H1 (cell line): ENCODE data around the gene CSNK1A1. TPM values are rescaled to one million over a fixed set of nuclear protein-coding genes. Genes with fewer than 3 reads are reported as not detected.
"Not testable (repeated sequence)": the region's sequence is repeated elsewhere in the genome, so short reads cannot be mapped to it uniquely, and the experiment has no call there.

Experiments
- CTCF ChIA-PET: fragments of 300-600 bp; sonication (Branson Sonifier 250); formaldehyde crosslinking; loops from one replicate; lab custom pipeline; 2021; ENCODE audit not compliant: partially characterized antibody; lab: Charles Lee
- POLR2A ChIA-PET: fragments of 300-600 bp; sonication (Branson Sonifier 250); formaldehyde crosslinking; loops from one replicate; lab custom pipeline; 2021; ENCODE audit warnings: inconsistent platforms; ENCODE audit not compliant: partially characterized antibody; lab: Charles Lee
- DNase-seq, 2 experiments: peaks; one replicate each; pipeline versions ENCODE4 v3.0.0 to v3.0.0-alpha.2; 2010 to 2022; ENCODE audit warnings: low spot score in 2 of 2, low read depth in 1 of 2, mixed read lengths in 1 of 2
- FAIRE-seq: peaks from 2 replicates; lab custom pipeline; 2011; peaks lifted over from hg19 to GRCh38; lab: Jason Lieb, UNC
- H2AFZ ChIP-seq: 2 replicates; pipeline ENCODE4 v1.8.1; 2012; ENCODE audit warnings: low read length, inconsistent platforms
- H2AK5ac ChIP-seq: 2 replicates; pipeline ENCODE4 v1.6.1; 2013; ENCODE audit warnings: low read depth, low read length
- H2BK120ac ChIP-seq: replicated peaks from 2 replicates; pipeline ENCODE3; 2013; ENCODE audit warnings: low read depth, low read length, inconsistent platforms
- H2BK12ac ChIP-seq: 2 replicates; pipeline ENCODE4 v1.6.1; 2013; ENCODE audit warnings: low read depth, low read length
- H2BK15ac ChIP-seq: 2 replicates; pipeline ENCODE4 v1.6.1; 2013; ENCODE audit warnings: low read length
- H2BK20ac ChIP-seq: 2 replicates; pipeline ENCODE4 v1.6.1; 2013; ENCODE audit warnings: low read length
- H2BK5ac ChIP-seq: 2 replicates; pipeline ENCODE4 v1.6.1; 2013; ENCODE audit warnings: low read depth, low read length
- H3K14ac ChIP-seq: 2 replicates; pipeline ENCODE4 v1.6.1; 2013; ENCODE audit warnings: inconsistent platforms; ENCODE audit not compliant: insufficient read length
- H3K18ac ChIP-seq: 2 replicates; pipeline ENCODE4 v1.6.1; 2013; ENCODE audit warnings: low read length; ENCODE audit errors: extremely low read depth
- H3K23ac ChIP-seq: 2 replicates; pipeline ENCODE4 v1.6.1; 2013; ENCODE audit warnings: inconsistent platforms; ENCODE audit not compliant: insufficient read length
- H3K23me2 ChIP-seq: 2 replicates; pipeline ENCODE4 v1.6.1; 2013; ENCODE audit warnings: low read depth, low read length
- H3K27ac ChIP-seq: 2 replicates; pipeline ENCODE4 v1.6.1; 2011; ENCODE audit warnings: low read depth, low read length, inconsistent platforms
- H3K27me3 ChIP-seq, 4 experiments: replicated peaks in 1 of 4; 1 replicate in 1 of 4; 2 replicates in 3 of 4; pipeline versions ENCODE4 v1.6.1 to v1.8.1; 2011 to 2013; ENCODE audit warnings: low read length in 3 of 4, mild to moderate bottlenecking in 3 of 4, inconsistent platforms in 2 of 4, mixed read lengths in 2 of 4, moderate library complexity in 1 of 4; ENCODE audit not compliant: control insufficient read depth in 3 of 4, insufficient read depth in 3 of 4; ENCODE audit errors: extremely low read depth in 1 of 4
- H3K36me3 ChIP-seq, 4 experiments: 2 replicates each; pipeline versions ENCODE4 v1.6.1 to v1.8.1; 2011 to 2013; ENCODE audit warnings: mild to moderate bottlenecking in 4 of 4, low read length in 3 of 4, moderate library complexity in 2 of 4, control low read depth in 1 of 4, inconsistent platforms in 1 of 4; ENCODE audit not compliant: insufficient read depth in 4 of 4, control insufficient read depth in 2 of 4
- H3K4ac ChIP-seq: replicated peaks from 2 replicates; pipeline ENCODE3; 2013; ENCODE audit warnings: low read length, low read depth, mixed read lengths, inconsistent platforms; ENCODE audit not compliant: insufficient read length
- H3K4me1 ChIP-seq, 4 experiments: replicated peaks in 1 of 4; 1 replicate in 1 of 4; 2 replicates in 3 of 4; pipeline versions ENCODE4 v1.6.1 to v1.8.1; 2011 to 2013; ENCODE audit warnings: low read length in 3 of 4, inconsistent platforms in 2 of 4, mixed read lengths in 1 of 4; ENCODE audit not compliant: insufficient read depth in 4 of 4, control insufficient read depth in 3 of 4
- H3K4me2 ChIP-seq, 2 experiments: 2 replicates each; pipeline versions ENCODE4 v1.6.1 to v1.8.1; 2011 to 2013; ENCODE audit warnings: low read depth in 2 of 2, low read length in 2 of 2, control low read depth in 1 of 2, inconsistent platforms in 1 of 2, mild to moderate bottlenecking in 1 of 2; ENCODE audit not compliant: insufficient read depth in 1 of 2
- H3K4me3 ChIP-seq, 4 experiments: fragments of 200-600, 300-600 bp in 1 of 4; sonication (generic), shearing (Covaris generic), sonication (Bioruptor Twin) in 1 of 4; 2 replicates each; pipeline versions ENCODE4 v1.5.1 to v1.8.1; 2011 to 2016; ENCODE audit warnings: low read length in 4 of 4, low read depth in 3 of 4, control low read depth in 2 of 4, inconsistent platforms in 2 of 4, mild to moderate bottlenecking in 2 of 4, mixed read lengths in 1 of 4, moderate library complexity in 1 of 4; ENCODE audit not compliant: insufficient read depth in 2 of 4; ENCODE audit errors: extremely low read depth in 1 of 4
- H3K56ac ChIP-seq: replicated peaks from 2 replicates; pipeline ENCODE3; 2013; ENCODE audit warnings: low read depth, mild to moderate bottlenecking, mixed read lengths, low read length, inconsistent platforms; ENCODE audit not compliant: insufficient read length
- H3K79me1 ChIP-seq: 2 replicates; pipeline ENCODE4 v1.6.1; 2013; ENCODE audit warnings: low read depth, low read length, control low read depth
- H3K79me2 ChIP-seq, 2 experiments: 2 replicates each; pipeline versions ENCODE4 v1.6.1 to v1.8.1; 2012 to 2013; ENCODE audit warnings: low read length in 2 of 2, mild to moderate bottlenecking in 2 of 2, inconsistent platforms in 1 of 2; ENCODE audit not compliant: insufficient read depth in 2 of 2, control insufficient read depth in 1 of 2
- H3K9ac ChIP-seq, 4 experiments: replicated peaks in 1 of 4; 1 replicate in 1 of 4; 2 replicates in 3 of 4; pipeline versions ENCODE4 v1.6.1 to v1.8.1; 2011 to 2013; ENCODE audit warnings: low read depth in 3 of 4, low read length in 3 of 4, control low read depth in 2 of 4, mild to moderate bottlenecking in 2 of 4, moderate library complexity in 2 of 4, inconsistent platforms in 1 of 4; ENCODE audit errors: extremely low read depth in 1 of 4
- H3K9me3 ChIP-seq, 2 experiments: 2 replicates each; pipeline versions ENCODE4 v1.6.1 to v1.8.1; 2012 to 2013; ENCODE audit warnings: mild to moderate bottlenecking in 2 of 2, moderate library complexity in 2 of 2, control low read depth in 1 of 2, inconsistent platforms in 1 of 2, low read depth in 1 of 2, low read length in 1 of 2, mixed read lengths in 1 of 2; ENCODE audit not compliant: insufficient read depth in 2 of 2
- H4K20me1 ChIP-seq, 2 experiments: replicated peaks in 1 of 2; 2 replicates each; pipeline versions ENCODE3 to v1.8.1; 2011 to 2013; ENCODE audit warnings: inconsistent platforms in 2 of 2, low read length in 2 of 2, mild to moderate bottlenecking in 1 of 2; ENCODE audit not compliant: insufficient read depth in 2 of 2, control insufficient read depth in 1 of 2
- H4K5ac ChIP-seq: 2 replicates; pipeline ENCODE4 v1.6.1; 2013; ENCODE audit warnings: low read length, low read depth, mixed read lengths, inconsistent platforms; ENCODE audit not compliant: insufficient read length
- H4K8ac ChIP-seq: 2 replicates; pipeline ENCODE4 v1.8.0; 2013; ENCODE audit warnings: mild to moderate bottlenecking, moderate library complexity, low read length, inconsistent platforms; ENCODE audit not compliant: insufficient read depth; ENCODE audit errors: extremely low read depth
- H4K91ac ChIP-seq: replicated peaks from 2 replicates; pipeline ENCODE3; 2013; ENCODE audit warnings: low read length, mixed read lengths, inconsistent platforms; ENCODE audit not compliant: insufficient read length
- BRCA1 ChIP-seq: IDR thresholded peaks from 2 replicates; pipeline ENCODE4 v1.6.1; 2012; ENCODE audit warnings: low read depth, low read length, improper control_type of control experiment
- CREB1 ChIP-seq: IDR thresholded peaks from 2 replicates; pipeline ENCODE4 v1.6.1; 2012; ENCODE audit warnings: inconsistent platforms
- EGR1 ChIP-seq: IDR thresholded peaks from 2 replicates; pipeline ENCODE4 v1.6.1; 2011; ENCODE audit warnings: low read depth, low read length, borderline replicate concordance
- JUND ChIP-seq: IDR thresholded peaks from 2 replicates; pipeline ENCODE4 v1.6.1; 2011; ENCODE audit warnings: mild to moderate bottlenecking, improper control_type of control experiment, low read length
- SIX5 ChIP-seq: IDR thresholded peaks from 2 replicates; pipeline ENCODE4 v1.6.1; 2011; ENCODE audit warnings: mild to moderate bottlenecking, low read depth, low read length
- SP1 ChIP-seq: IDR thresholded peaks from 2 replicates; pipeline ENCODE4 v1.6.1; 2011; ENCODE audit warnings: low read depth, low read length
- TAF1 ChIP-seq: IDR thresholded peaks from 2 replicates; pipeline ENCODE4 v1.6.1; 2011; ENCODE audit warnings: mild to moderate bottlenecking, low read depth, low read length
- TAF7 ChIP-seq: optimal IDR thresholded peaks from 2 replicates; pipeline ENCODE3; 2011; ENCODE audit warnings: low read depth, mild to moderate bottlenecking, inconsistent platforms, low read length, moderate library complexity, borderline replicate concordance
- TEAD4 ChIP-seq: IDR thresholded peaks from 2 replicates; pipeline ENCODE4 v1.6.1; 2012; ENCODE audit warnings: low read depth, low read length, inconsistent platforms, mixed read lengths
- WGBS, 2 experiments: shearing (Covaris generic) in 1 of 2; methylation state at CpG; one replicate each; pipeline versions ENCODE4 v1.1.6 to v1.1.7; 2013 to 2015; ENCODE audit warnings: low lambda C conversion rate in 2 of 2, mixed read lengths in 2 of 2, inconsistent platforms in 1 of 2, low coverage in 1 of 2, missing lambda C conversion rate in 1 of 2; ENCODE audit not compliant: insufficient replicate concordance in 2 of 2, insufficient coverage in 1 of 2, insufficient read length in 1 of 2; ENCODE audit errors: extremely low coverage in 1 of 2, missing lambda C conversion rate in 1 of 2; 5-methylcytosine and 5-hydroxymethylcytosine counted together
- polyA plus RNA-seq, 7 experiments: library from polyadenylated mRNA; depleted of rRNA in 3 of 7; stranded (reverse) in 5 of 7; unstranded in 2 of 7; fragments of >200 nt in 5 of 7; fragments of 200-250 nt in 2 of 7; gene quantifications; 1 replicate in 5 of 7; 2 replicates in 1 of 7; 4 replicates in 1 of 7; pipeline versions ENCODE4 v1.2.1 to v1.2.3, GENCODE V29; 2011 to 2013; ENCODE audit warnings: missing spikeins in 2 of 7, mixed read lengths in 2 of 7
- total RNA-seq: library from RNA; stranded (reverse); fragmentation: NEBNext Ultra II Directional; extraction: Animal tissue kit (Norgen Biotek cat#: 25700); gene quantifications from 2 replicates; pipeline ENCODE4 v1.2.1, GENCODE V29; 2021
- TF ChIP-seq, protein P1 (sequence below): IDR thresholded peaks from 2 replicates; pipeline ENCODE4 v1.6.1; 2012; ENCODE audit warnings: low read length, inconsistent platforms

The CSNK1A1 gene
- total and polyA plus RNA-seq, 2 of the 8 experiments (the other 6 are each of a cell fraction or from before 2014, with no cell fraction given): 61.2 to 244 TPM

GRCh38 chr5:149464796-149465489 is 86.3 kb downstream of the CSNK1A1 start (continued):
- no peak for TF ChIP-seq TEAD4
- no peak for TF ChIP-seq EGR1
- no peak for TF ChIP-seq BRCA1
- TF ChIP-seq JUND: no peak
- TF ChIP-seq TAF7: no peak
- TF ChIP-seq CREB1: no peak
- no peak for TF ChIP-seq SIX5
- TF ChIP-seq, protein P1, sequence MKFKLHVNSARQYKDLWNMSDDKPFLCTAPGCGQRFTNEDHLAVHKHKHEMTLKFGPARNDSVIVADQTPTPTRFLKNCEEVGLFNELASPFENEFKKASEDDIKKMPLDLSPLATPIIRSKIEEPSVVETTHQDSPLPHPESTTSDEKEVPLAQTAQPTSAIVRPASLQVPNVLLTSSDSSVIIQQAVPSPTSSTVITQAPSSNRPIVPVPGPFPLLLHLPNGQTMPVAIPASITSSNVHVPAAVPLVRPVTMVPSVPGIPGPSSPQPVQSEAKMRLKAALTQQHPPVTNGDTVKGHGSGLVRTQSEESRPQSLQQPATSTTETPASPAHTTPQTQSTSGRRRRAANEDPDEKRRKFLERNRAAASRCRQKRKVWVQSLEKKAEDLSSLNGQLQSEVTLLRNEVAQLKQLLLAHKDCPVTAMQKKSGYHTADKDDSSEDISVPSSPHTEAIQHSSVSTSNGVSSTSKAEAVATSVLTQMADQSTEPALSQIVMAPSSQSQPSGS: no peak
- TF ChIP-seq TAF1: no peak
- no peak for TF ChIP-seq SP1
- TF ChIP-seq, all 59 proteins: peak for 0

- POLR2A ChIA-PET, H4K5ac ChIP-seq, H4K20me1 ChIP-seq, H3K27me3 ChIP-seq, H3K27ac ChIP-seq, H3K18ac ChIP-seq, H3K9me3 ChIP-seq, H3K4me1 ChIP-seq, DNase-seq, H3K36me3 ChIP-seq, H3K79me1 ChIP-seq, H4K91ac ChIP-seq, H2AK5ac ChIP-seq, H3K4me2 ChIP-seq, H3K79me2 ChIP-seq, H3K23me2 ChIP-seq, H2BK12ac ChIP-seq, H3K4ac ChIP-seq, H2BK15ac ChIP-seq, H3K23ac ChIP-seq, H4K8ac ChIP-seq, H2AFZ ChIP-seq, H2BK120ac ChIP-seq, H3K14ac ChIP-seq, H3K9ac ChIP-seq, FAIRE-seq, H2BK20ac ChIP-seq, H3K4me3 ChIP-seq, H3K56ac ChIP-seq, H2BK5ac ChIP-seq: not testable (repeated sequence)
- CTCF ChIA-PET: interaction anchor here (3.4 kb wide), 1 partner anchor 20 kb away, joined by 12 read pairs; no protein-coding TSS in a partner anchor
- WGBS, 2 experiments: 95% methylated on average over 5 of the region's 6 CpGs; no CpG with 5 or more reads in 1 of the 2 experiments
Observed at GRCh38 chr5:149461907-149462306, 89.3 kb downstream of the CSNK1A1 start.
